ENCODE data around the gene DIAPH3. TPM values are rescaled to one million over a fixed set of nuclear protein-coding genes. Genes with fewer than 3 reads are reported as not detected.

Gene DIAPH3
- polyA plus RNA-seq, 3 donors, result 0.04 to 0.09 TPM; not detected in 1

GRCh38 chr13:59976856-59977255 is 186.9 kb downstream of the DIAPH3 start:
- no peak for DNase-seq
- Histone ChIP-seq H2AFZ (ENCODE audit: insufficient read depth, low read depth, low read length, poor library complexity, severe bottlenecking) (no peak overlapping the region), H3K4me3 (replicated peaks in 1 of 3; ENCODE audit: low read depth in 2 of 3, low read length in 3 of 3) (no peak overlapping the region), H3K4me2 (replicated peaks; ENCODE audit: extremely low read depth, low read length, poor library complexity, severe bottlenecking) (no peak overlapping the region), H3K36me3 (replicated peaks in 1 of 2; ENCODE audit: control insufficient read depth in 1 of 2, insufficient read depth in 2 of 2, low read length in 2 of 2) (no peaks in the 10 kb centered on the region), H3K27me3 (ENCODE audit: control insufficient read depth in 2 of 2, insufficient read depth in 2 of 2, low read length in 2 of 2) (no peaks in the 10 kb centered on the region), H3K79me2 (ENCODE audit: insufficient read depth, low read length) (no peaks in the 10 kb centered on the region), H3K9ac (ENCODE audit: insufficient read depth, low read length, poor library complexity, severe bottlenecking) (no peak overlapping the region), H4K20me1 (ENCODE audit: insufficient read depth, low read length) (no peaks in the 10 kb centered on the region), H3K9me3 (replicated peaks in 1 of 2; ENCODE audit: control insufficient read depth in 1 of 2, insufficient read depth in 1 of 2, low read length in 2 of 2) (no peaks in the 10 kb centered on the region), H3K4me1 (ENCODE audit: control insufficient read depth in 1 of 2, insufficient read depth in 2 of 2, low read length in 2 of 2) (no peaks in the 10 kb centered on the region), H3K27ac (ENCODE audit: low read depth in 1 of 2, low read length in 2 of 2) (no peak overlapping the region)
- H3K36me3 Mint-ChIP-seq, result peaks cover 7% of the 10 kb centered on the region in 2 donors
- TF ChIP-seq CTCF (IDR thresholded peaks at IDR 0.05), result no peak
- peaks cover 0 to 1% (median 0%) of the 10 kb centered on the region in 3 donors for H3K27me3 Mint-ChIP-seq (ENCODE audit: low read depth in 3 of 3)
- H3K9me3 Mint-ChIP-seq, result no peaks in the 10 kb centered on the region
- no CpG with 5 or more reads among the region's 3 CpGs for WGBS (ENCODE audit: insufficient coverage)
- H3K27ac Mint-ChIP-seq, result no peak overlapping the region
- intact Hi-C loops (cut with micrococcal nuclease), result no loop called here
- H3K4me1 Mint-ChIP-seq, result no peaks in the 10 kb centered on the region
- no peak overlapping the region for H3K4me3 Mint-ChIP-seq

GRCh38 chr13:59975807-59976435 is 187.8 kb downstream of the DIAPH3 start:
- peaks cover 7 to 11% of the 10 kb centered on the region in 2 donors for H3K36me3 Mint-ChIP-seq
- intact Hi-C loops (cut with micrococcal nuclease), result no loop called here
- peaks cover 0 to under 1% (median 0%) of the 10 kb centered on the region in 7 donors for H3K9me3 Mint-ChIP-seq
- Histone ChIP-seq H3K4me3 (replicated peaks in 1 of 3; ENCODE audit: low read depth in 2 of 3, low read length in 3 of 3) (no peak overlapping the region), H3K4me1 (ENCODE audit: control insufficient read depth in 1 of 2, insufficient read depth in 2 of 2, low read length in 2 of 2) (no peaks in the 10 kb centered on the region), H3K36me3 (replicated peaks in 1 of 2; ENCODE audit: control insufficient read depth in 1 of 2, insufficient read depth in 2 of 2, low read length in 2 of 2) (no peaks in the 10 kb centered on the region), H3K9ac (ENCODE audit: insufficient read depth, low read length, poor library complexity, severe bottlenecking) (no peak overlapping the region), H4K20me1 (ENCODE audit: insufficient read depth, low read length) (no peaks in the 10 kb centered on the region), H3K9me3 (replicated peaks in 1 of 2; ENCODE audit: control insufficient read depth in 1 of 2, insufficient read depth in 1 of 2, low read length in 2 of 2) (no peaks in the 10 kb centered on the region), H3K79me2 (ENCODE audit: insufficient read depth, low read length) (no peaks in the 10 kb centered on the region), H3K27ac (ENCODE audit: low read depth in 1 of 2, low read length in 2 of 2) (no peak overlapping the region), H2AFZ (ENCODE audit: insufficient read depth, low read depth, low read length, poor library complexity, severe bottlenecking) (no peak overlapping the region), H3K27me3 (ENCODE audit: control insufficient read depth in 2 of 2, insufficient read depth in 2 of 2, low read length in 2 of 2) (no peaks in the 10 kb centered on the region), H3K4me2 (replicated peaks; ENCODE audit: extremely low read depth, low read length, poor library complexity, severe bottlenecking) (no peak overlapping the region)
- WGBS (ENCODE audit: insufficient coverage), result 97% methylated on average over 6 of the region's 6 CpGs
- no peak overlapping the region for H3K4me3 Mint-ChIP-seq
- no peak overlapping the region for H3K27ac Mint-ChIP-seq
- no peak for TF ChIP-seq CTCF (IDR thresholded peaks at IDR 0.05)
- H3K27me3 Mint-ChIP-seq (ENCODE audit: low read depth in 3 of 3), result peaks cover 0 to 1% (median 0%) of the 10 kb centered on the region in 3 donors
- DNase-seq, result no peak
- H3K4me1 Mint-ChIP-seq, result no peaks in the 10 kb centered on the region

Data from CD14-positive monocyte (primary cell).